K562 (cell line): ENCODE measurements around the gene GCGR. TPM values are rescaled to one million over a fixed set of nuclear protein-coding genes. Genes with fewer than 3 reads are reported as not detected.

Source experiments
- ATF7 ChIP-seq: fragments of 450-650 bp; IDR thresholded peaks from 2 replicates; pipeline ENCODE4 v1.7.1; 2014; ENCODE audit warnings: mild to moderate bottlenecking, moderate library complexity
- BCLAF1 ChIP-seq, 2 experiments: fragments of 450-650 bp in 1 of 2; IDR thresholded peaks; 2 replicates each; pipeline ENCODE4 v1.6.1; 2011 to 2017; ENCODE audit warnings: low read depth in 2 of 2, antibody characterized with exemption in 1 of 2, borderline replicate concordance in 1 of 2, low read length in 1 of 2, mild to moderate bottlenecking in 1 of 2, mixed read lengths in 1 of 2; ENCODE audit not compliant: control insufficient read depth in 1 of 2
- CBX8 ChIP-seq: fragments of 200-600 bp; sonication (generic); IDR thresholded peaks from 2 replicates; pipeline ENCODE4 v1.6.1; 2012; ENCODE audit warnings: borderline replicate concordance, mixed run types, low read depth, mild to moderate bottlenecking, moderate library complexity, mixed read lengths, low read length, control low read depth, inconsistent platforms; ENCODE audit not compliant: poor library complexity, severe bottlenecking; ENCODE audit errors: extremely low read depth
- DIDO1 ChIP-seq: fragments of 450-650 bp; IDR thresholded peaks from 2 replicates; pipeline ENCODE4 v1.6.1; 2016; ENCODE audit warnings: low read depth, missing biosample characterization, missing genetic modification characterization
- E2F6 ChIP-seq, 2 experiments: IDR thresholded peaks; 2 replicates each; pipeline ENCODE4 v1.6.1; 2011; ENCODE audit warnings: borderline replicate concordance in 1 of 2, control low read depth in 1 of 2, low read depth in 1 of 2, low read length in 1 of 2, mild to moderate bottlenecking in 1 of 2, mixed read lengths in 1 of 2, moderate library complexity in 1 of 2; ENCODE audit not compliant: insufficient read depth in 1 of 2, insufficient read length in 1 of 2, poor library complexity in 1 of 2, severe bottlenecking in 1 of 2; ENCODE audit errors: extremely low read depth in 1 of 2
- ERF ChIP-seq: fragments of 450-650 bp; formaldehyde crosslinking; IDR thresholded peaks from 2 replicates; pipeline ENCODE4 v1.4.0; 2020; ENCODE audit warnings: mild to moderate bottlenecking, mixed read lengths
- HMGN3 ChIP-seq: IDR thresholded peaks from 2 replicates; pipeline ENCODE4 v1.6.1; 2011; ENCODE audit warnings: borderline replicate concordance, low read depth, mild to moderate bottlenecking, mixed read lengths, low read length; ENCODE audit not compliant: insufficient read length; ENCODE audit errors: extremely low read depth
- ILF3 ChIP-seq: fragments of 450-650 bp; IDR thresholded peaks from 2 replicates; pipeline ENCODE4 v1.6.1; 2018; ENCODE audit warnings: antibody characterized with exemption, mild to moderate bottlenecking, moderate library complexity, borderline replicate concordance
- MED1 ChIP-seq: sonication (generic); formaldehyde crosslinking; IDR thresholded peaks from 2 replicates; pipeline ENCODE4 v1.8.1; 2023; ENCODE audit warnings: missing genetic modification reagents, borderline replicate concordance
- MXD1 ChIP-seq: fragments of 250-450 bp; sonication (Bioruptor Pico); IDR thresholded peaks from 2 replicates; pipeline ENCODE4 v1.8.0; 2021; ENCODE audit warnings: borderline replicate concordance, mild to moderate bottlenecking, moderate library complexity; ENCODE audit not compliant: poor library complexity, severe bottlenecking
- NCOR1 ChIP-seq: fragments of 450-650 bp; IDR thresholded peaks from 2 replicates; pipeline ENCODE4 v1.6.1; 2016; ENCODE audit warnings: mild to moderate bottlenecking, moderate library complexity
- PCBP1 ChIP-seq: fragments of 200-400 bp; formaldehyde crosslinking; IDR thresholded peaks from 2 replicates; pipeline ENCODE4 v1.6.1; 2018; ENCODE audit warnings: mild to moderate bottlenecking, low read depth, low read length; ENCODE audit not compliant: poor library complexity, severe bottlenecking
- PTBP1 ChIP-seq: fragments of 200-400 bp; formaldehyde crosslinking; IDR thresholded peaks from 2 replicates; pipeline ENCODE4 v1.6.1; 2017; ENCODE audit warnings: low read depth, low read length
- SP1 ChIP-seq: sonication (generic); formaldehyde crosslinking; IDR thresholded peaks from 2 replicates; pipeline ENCODE4 v1.8.1; 2022; ENCODE audit warnings: mild to moderate bottlenecking, missing genetic modification reagents
- SREBF2 ChIP-seq: sonication (generic); formaldehyde crosslinking; IDR thresholded peaks from 2 replicates; pipeline ENCODE4 v1.4.0; 2020; ENCODE audit warnings: mild to moderate bottlenecking, missing genetic modification reagents
- SRF ChIP-seq, 2 experiments: fragments of 250-450, 450-650 bp in 1 of 2; sonication (Bioruptor Pico) in 1 of 2; sonication (generic) in 1 of 2; formaldehyde crosslinking; IDR thresholded peaks; 2 replicates each; pipeline versions ENCODE4 v1.5.0 to v1.5.1; 2020 to 2022; ENCODE audit warnings: mild to moderate bottlenecking in 1 of 2, missing genetic modification reagents in 1 of 2
- STAT5A ChIP-seq: IDR thresholded peaks from 2 replicates; pipeline ENCODE4 v1.6.1; 2012; ENCODE audit warnings: low read length, inconsistent platforms, borderline replicate concordance
- STAT5B ChIP-seq: fragments of 250-450 bp; sonication (Bioruptor Pico); IDR thresholded peaks from 2 replicates; pipeline ENCODE4 v1.8.0; 2021; ENCODE audit warnings: mild to moderate bottlenecking, inconsistent platforms
- TCFL5 ChIP-seq: fragments of 250-450 bp; sonication (Bioruptor Pico); conservative IDR thresholded peaks from 2 replicates; pipeline ENCODE4 v1.6.1; 2021; ENCODE audit warnings: mild to moderate bottlenecking, moderate library complexity, matching md5 sums
- ZNF282 ChIP-seq: sonication (generic); formaldehyde crosslinking; IDR thresholded peaks from 2 replicates; pipeline ENCODE4 v1.8.1; 2023; ENCODE audit warnings: missing genetic modification reagents
- ZNF311 ChIP-seq: fragments of 250-450 bp; sonication (Bioruptor Pico); IDR thresholded peaks from 2 replicates; pipeline ENCODE4 v1.4.0; 2020; ENCODE audit warnings: mild to moderate bottlenecking, moderate library complexity
- ZNF384 ChIP-seq: IDR thresholded peaks from 2 replicates; pipeline ENCODE4 v1.6.1; 2012; ENCODE audit warnings: low read depth, low read length, improper control_type of control experiment
- ZNF507 ChIP-seq: conservative IDR thresholded peaks from 2 replicates; pipeline ENCODE4 v1.6.1; 2017; ENCODE audit warnings: missing genetic modification characterization, missing compliant biosample characterization
- polyA plus RNA-seq, 8 experiments: library from polyadenylated mRNA; depleted of rRNA in 4 of 8; stranded (reverse) in 5 of 8; unstranded in 3 of 8; fragments of >200 nt; fragmentation: Nextera tagmentation in 2 of 8; fragmentation: Illumina TruSeq in 1 of 8; extraction: Ambion mirVana in 2 of 8; extraction: Trizol in 1 of 8; gene quantifications; 2 replicates each; pipeline versions ENCODE4 v1.2.1 to v1.2.3, GENCODE V29; 2011 to 2014; ENCODE audit warnings: inconsistent platforms in 1 of 8, missing spikeins in 1 of 8
- total RNA-seq, 7 experiments: library from RNA; depleted of rRNA in 6 of 7; stranded (reverse); fragments of >200 nt in 6 of 7; fragmentation: Illumina TruSeq in 2 of 7; extraction: Trizol in 2 of 7; gene quantifications; 2 replicates each; pipeline versions ENCODE4 v1.2.1 to v1.2.3, GENCODE V29; 2011 to 2021; ENCODE audit warnings: low replicate concordance in 1 of 7

GCGR gene
- total and polyA plus RNA-seq, 9 of the 15 experiments (the other 6 are each of a cell fraction or from before 2014, with no cell fraction given) = not detected

- TF ChIP-seq BCLAF1 (IDR thresholded peaks at IDR 0.05; ENCODE audit: borderline replicate concordance in 1 of 2, control insufficient read depth in 1 of 2, low read depth in 2 of 2, low read length in 1 of 2) = no peak
- TF ChIP-seq CBX8 = no peak
- TF ChIP-seq HMGN3 = peak; percentile 75
- TF ChIP-seq PCBP1 = peak; percentile 41
- TF ChIP-seq E2F6 (IDR thresholded peaks at IDR 0.05; ENCODE audit: borderline replicate concordance in 1 of 2, extremely low read depth in 1 of 2, insufficient read depth in 1 of 2, insufficient read length in 1 of 2, low read depth in 1 of 2, low read length in 1 of 2, poor library complexity in 1 of 2, severe bottlenecking in 1 of 2) = peak in 1 of 2 experiments; percentile 89
- no peak for TF ChIP-seq DIDO1 (tag)
- no peak for TF ChIP-seq ZNF384
- peak; percentile 53 for TF ChIP-seq NCOR1
- TF ChIP-seq PTBP1 = no peak
- TF ChIP-seq ZNF311 (CRISPR knock-in tag) = no peak
- peak; percentile 79 for TF ChIP-seq SP1 (CRISPR knock-in tag)
- TF ChIP-seq MXD1 (CRISPR knock-in tag) = peak; percentile 8
- no peak for TF ChIP-seq ERF (CRISPR knock-in tag)
- peak in 1 of 2 experiments; percentile 52; a peak in 1 of 4 replicates for TF ChIP-seq SRF (CRISPR knock-in tag; IDR thresholded peaks at IDR 0.05)
- no peak; the same call in 1 of the 2 replicates for TF ChIP-seq ILF3
- no peak for TF ChIP-seq STAT5A
- no peak for TF ChIP-seq ZNF507 (tag)
- no peak; the same call in 1 of the 2 replicates for TF ChIP-seq ATF7
- no peak for TF ChIP-seq ZNF282 (CRISPR knock-in tag)
- no peak for TF ChIP-seq MED1 (CRISPR knock-in tag)
- TF ChIP-seq TCFL5 = no peak
- no peak for TF ChIP-seq SREBF2 (CRISPR knock-in tag)
- TF ChIP-seq STAT5B (CRISPR knock-in tag) = 0 out of 2 replicates have a peak, but pooled peaks have one; percentile 28
Observed at GRCh38 chr17:81833160-81833920, 29.4 kb downstream of the GCGR start, which contains the start of gene MCRIP1 (continued).
